ENCODE data around the gene DCBLD1. TPM values are rescaled to one million over a fixed set of nuclear protein-coding genes. Genes with fewer than 3 reads are reported as not detected.

DCBLD1 gene
- total RNA-seq, 1 donor from 2014 or later = 19.5 TPM

DNA sequence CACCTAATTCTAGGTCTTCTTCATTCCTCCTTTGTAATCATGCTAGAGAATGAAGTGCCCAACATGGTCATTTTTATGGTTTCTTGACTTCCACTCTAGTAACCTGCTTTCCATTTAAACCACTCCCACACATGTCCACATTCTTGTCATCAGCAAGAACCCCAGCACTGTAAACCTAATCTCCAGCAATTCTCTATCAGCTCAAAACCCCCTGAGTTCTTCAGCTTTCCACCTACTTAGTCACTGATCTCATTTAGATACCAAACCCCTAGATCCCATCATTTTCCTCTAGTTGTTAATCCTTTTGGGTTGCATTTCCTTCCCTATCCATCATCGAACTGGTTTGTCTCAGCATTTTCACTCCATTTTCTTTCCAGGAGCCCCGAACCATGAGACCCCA is 70.1 kb downstream of the DCBLD1 start:
- intact Hi-C loops (cut with DNase I) = loop anchor here (10.0 kb wide), 1 partner anchor 108 kb away; no protein-coding TSS in a partner anchor
- TF ChIP-seq, protein P1, sequence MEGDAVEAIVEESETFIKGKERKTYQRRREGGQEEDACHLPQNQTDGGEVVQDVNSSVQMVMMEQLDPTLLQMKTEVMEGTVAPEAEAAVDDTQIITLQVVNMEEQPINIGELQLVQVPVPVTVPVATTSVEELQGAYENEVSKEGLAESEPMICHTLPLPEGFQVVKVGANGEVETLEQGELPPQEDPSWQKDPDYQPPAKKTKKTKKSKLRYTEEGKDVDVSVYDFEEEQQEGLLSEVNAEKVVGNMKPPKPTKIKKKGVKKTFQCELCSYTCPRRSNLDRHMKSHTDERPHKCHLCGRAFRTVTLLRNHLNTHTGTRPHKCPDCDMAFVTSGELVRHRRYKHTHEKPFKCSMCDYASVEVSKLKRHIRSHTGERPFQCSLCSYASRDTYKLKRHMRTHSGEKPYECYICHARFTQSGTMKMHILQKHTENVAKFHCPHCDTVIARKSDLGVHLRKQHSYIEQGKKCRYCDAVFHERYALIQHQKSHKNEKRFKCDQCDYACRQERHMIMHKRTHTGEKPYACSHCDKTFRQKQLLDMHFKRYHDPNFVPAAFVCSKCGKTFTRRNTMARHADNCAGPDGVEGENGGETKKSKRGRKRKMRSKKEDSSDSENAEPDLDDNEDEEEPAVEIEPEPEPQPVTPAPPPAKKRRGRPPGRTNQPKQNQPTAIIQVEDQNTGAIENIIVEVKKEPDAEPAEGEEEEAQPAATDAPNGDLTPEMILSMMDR (IDR thresholded peaks at IDR 0.05) = no peak
- no peak overlapping the region for H3K4me3 ChIP-seq
- DNase-seq (no peak), ATAC-seq (no peak)
- no peaks in the 10 kb centered on the region for H3K27me3 ChIP-seq
- no peaks in the 10 kb centered on the region for H3K9me3 ChIP-seq
- no peak overlapping the region for H3K27ac ChIP-seq
- H3K36me3 ChIP-seq = no peaks in the 10 kb centered on the region
- peaks cover 10% of the 10 kb centered on the region for H3K4me1 ChIP-seq

DNA sequence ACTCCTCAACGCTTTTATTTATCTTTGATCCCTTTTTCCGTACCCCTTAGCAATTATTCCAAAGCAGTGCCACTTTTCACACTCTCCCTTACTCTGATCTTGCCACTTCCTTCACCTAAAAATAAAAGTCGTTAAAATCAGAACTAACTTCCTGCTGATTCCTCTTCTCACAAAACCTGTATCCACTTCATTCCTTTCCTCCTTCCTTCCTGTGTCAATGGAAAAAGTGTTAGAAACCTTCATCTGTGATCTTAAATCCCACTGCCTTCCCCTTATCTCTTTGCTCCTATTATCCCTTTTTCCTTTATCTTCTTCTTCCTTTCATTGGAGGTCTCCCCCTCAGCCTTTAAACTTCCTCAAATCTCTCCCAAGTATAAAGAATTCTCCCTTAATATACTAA is 70.7 kb downstream of the DCBLD1 start:
- intact Hi-C loops (cut with DNase I) = loop anchor here (10.0 kb wide), 1 partner anchor 108 kb away; no protein-coding TSS in a partner anchor
- Histone ChIP-seq H3K9me3 (no peaks in the 10 kb centered on the region), H3K4me1 (peaks cover 10% of the 10 kb centered on the region), H3K27ac (no peak overlapping the region), H3K4me3 (no peak overlapping the region), H3K27me3 (no peaks in the 10 kb centered on the region), H3K36me3 (no peaks in the 10 kb centered on the region)
- ATAC-seq (no peak), DNase-seq (no peak)
- TF ChIP-seq, protein P1 (IDR thresholded peaks at IDR 0.05) = no peak

DNA sequence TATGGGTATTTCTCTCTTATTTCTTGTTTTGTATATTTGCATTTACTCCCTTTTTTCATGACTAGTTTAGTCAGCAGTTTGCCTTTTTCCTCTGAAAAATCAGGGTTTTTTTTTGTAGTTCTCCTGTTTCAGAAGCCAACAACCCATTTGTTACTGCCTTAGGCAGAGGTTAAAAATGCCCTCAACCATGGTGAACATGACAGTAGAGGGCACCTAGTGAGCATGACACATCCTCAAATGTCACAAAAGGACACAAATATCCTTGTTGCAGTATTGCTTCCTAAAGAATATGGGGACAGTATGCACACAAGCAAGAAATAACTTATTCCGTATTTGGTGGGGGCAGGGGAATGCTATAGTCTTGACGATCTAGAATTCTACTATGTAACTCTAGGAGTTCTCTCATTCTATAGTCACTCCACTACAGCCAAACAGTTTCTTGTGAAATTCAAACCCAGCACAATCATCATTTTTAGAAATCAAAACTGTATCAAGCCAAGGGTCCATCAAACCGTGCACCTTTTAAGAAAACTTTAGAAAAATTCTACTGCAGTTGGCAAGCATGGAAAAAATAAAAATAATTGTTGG is 72.9 kb downstream of the DCBLD1 start:
- no peak for DNase-seq
- no peak for ATAC-seq
- TF ChIP-seq, protein P1 (IDR thresholded peaks at IDR 0.05) = no peak
- H3K9me3 ChIP-seq = no peaks in the 10 kb centered on the region
- intact Hi-C loops (cut with DNase I) = loop anchor here (10.0 kb wide), 1 partner anchor 111 kb away; no protein-coding TSS in a partner anchor
- no peak overlapping the region for H3K27ac ChIP-seq
- H3K4me1 ChIP-seq = peaks cover 2% of the 10 kb centered on the region
- H3K27me3 ChIP-seq = no peaks in the 10 kb centered on the region
- H3K36me3 ChIP-seq = no peaks in the 10 kb centered on the region
- H3K4me3 ChIP-seq = no peak overlapping the region

DNA sequence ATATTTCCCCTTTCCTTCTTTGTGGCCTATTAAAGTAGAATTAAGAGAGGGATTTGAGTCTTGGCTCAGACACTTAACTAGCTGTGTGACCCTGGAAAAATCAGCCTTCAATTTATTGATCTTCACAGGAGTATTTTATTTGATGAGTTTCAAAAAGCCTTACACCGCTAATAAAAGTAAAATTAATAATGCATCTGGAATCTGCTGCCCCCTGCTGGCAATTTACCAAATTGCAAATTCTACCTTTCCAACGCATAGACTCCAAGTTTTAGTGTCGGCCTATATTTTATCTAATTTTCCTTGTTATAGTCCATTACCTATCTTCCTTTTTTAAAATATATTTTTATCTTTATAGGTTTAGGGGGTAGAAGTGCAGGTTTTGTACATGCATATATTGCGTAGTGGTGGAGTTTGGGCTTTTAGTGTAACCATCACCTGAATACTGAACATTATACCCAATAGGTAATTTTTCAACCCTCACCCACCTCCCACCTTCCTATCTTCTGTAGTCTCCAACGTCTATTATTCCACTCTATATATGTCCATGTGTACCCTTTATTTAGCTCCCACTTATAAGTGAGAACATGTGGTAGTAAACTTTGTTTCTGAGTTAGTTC is 73.5 kb downstream of the DCBLD1 start:
- H3K9me3 ChIP-seq = no peaks in the 10 kb centered on the region
- TF ChIP-seq, protein P1 (IDR thresholded peaks at IDR 0.05) = peak; percentile 89
- intact Hi-C loops (cut with DNase I) = loop anchor here (10.0 kb wide), 1 partner anchor 111 kb away; no protein-coding TSS in a partner anchor
- no peaks in the 10 kb centered on the region for H3K27me3 ChIP-seq
- no peaks in the 10 kb centered on the region for H3K4me1 ChIP-seq
- ATAC-seq = peak; percentile 59
- H3K36me3 ChIP-seq = peaks cover 4% of the 10 kb centered on the region
- H3K4me3 ChIP-seq = no peak overlapping the region
- DNase-seq = no peak
- no peak overlapping the region for H3K27ac ChIP-seq

DNA sequence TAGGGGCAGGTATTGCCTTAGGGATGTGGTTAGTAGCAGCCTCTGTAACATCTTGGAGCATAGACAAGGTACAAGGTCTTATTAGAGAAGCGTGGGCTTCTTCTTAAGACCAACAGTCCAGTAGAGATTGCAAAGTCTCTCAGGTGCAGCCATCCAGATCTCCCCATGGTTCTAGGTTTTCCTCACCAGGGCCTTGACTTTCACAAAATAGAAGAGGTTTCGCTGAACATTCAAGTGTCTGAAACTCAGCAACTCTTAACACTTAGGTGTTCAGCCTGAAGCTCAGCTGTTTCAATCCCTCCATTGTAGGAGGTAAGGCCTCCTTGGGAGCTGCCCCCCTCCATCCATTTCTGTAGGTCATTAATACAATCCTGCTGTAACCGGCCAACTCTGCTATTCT is 75.5 kb downstream of the DCBLD1 start:
- H3K36me3 ChIP-seq = peaks cover 17% of the 10 kb centered on the region
- H3K27ac ChIP-seq = no peak overlapping the region
- no peaks in the 10 kb centered on the region for H3K4me1 ChIP-seq
- H3K4me3 ChIP-seq = no peak overlapping the region
- no peaks in the 10 kb centered on the region for H3K27me3 ChIP-seq
- no peak for ATAC-seq
- no peak for DNase-seq
- intact Hi-C loops (cut with DNase I) = loop anchor here (10.0 kb wide), 1 partner anchor 113 kb away; no protein-coding TSS in a partner anchor
- no peaks in the 10 kb centered on the region for H3K9me3 ChIP-seq
- TF ChIP-seq, protein P1 (IDR thresholded peaks at IDR 0.05) = no peak
